Measurements from ENCODE around the gene ABCA6. TPM values are rescaled to one million over a fixed set of nuclear protein-coding genes. Genes with fewer than 3 reads are reported as not detected.

The ABCA6 gene
- total and polyA plus RNA-seq, 10 of the 15 experiments (the other 5 are each of a cell fraction or from before 2014, with no cell fraction given), result 6.8 to 36.9 (median 12.6) TPM

- H2AFZ ChIP-seq (ENCODE audit: control insufficient read depth, low read depth, low read length), result no peak overlapping the region
- ATAC-seq, result no peak
- BruUV-seq (replicated peaks), result no TSS peak
- no peaks in the 10 kb centered on the region for H3K27me3 ChIP-seq (replicated peaks in 1 of 2; ENCODE audit: control insufficient read depth in 2 of 2, insufficient read depth in 2 of 2, low read length in 1 of 2)
- H3K79me2 ChIP-seq (ENCODE audit: control insufficient read depth, insufficient read depth, low read length), result no peaks in the 10 kb centered on the region
- no peak overlapping the region for H3K4me2 ChIP-seq (ENCODE audit: control insufficient read depth, insufficient read depth)
- 0 out of 4 replicates have a peak, but pooled peaks cover 0 to 3% of the 10 kb centered on the region in 2 experiments for H3K36me3 ChIP-seq (ENCODE audit: control insufficient read depth in 2 of 2, insufficient read depth in 2 of 2, low read length in 1 of 2)
- no peak for DNase-seq (ENCODE audit: low read depth, low spot score)
- RAD21 ChIA-PET (ENCODE audit: unreplicated experiment), result no interaction called here
- SMC1A ChIA-PET (ENCODE audit: uncharacterized antibody, unreplicated experiment), result interaction anchor here (1.4 kb wide), 1 partner anchor 11 kb away, joined by 4 read pairs; no protein-coding TSS in a partner anchor
- TF ChIP-seq BCL3 (IDR thresholded peaks at IDR 0.05; ENCODE audit: borderline replicate concordance, insufficient read depth, low read depth, low read length, poor library complexity, severe bottlenecking) (no peak), PRDM15 (CRISPR knock-in tag; IDR thresholded peaks at IDR 0.05) (no peak), KDM1A (IDR thresholded peaks at IDR 0.05; ENCODE audit: borderline replicate concordance) (no peak), SUZ12 (IDR thresholded peaks at IDR 0.05; ENCODE audit: unreplicated experiment) (no peak)
- no peaks in the 10 kb centered on the region for H3K4me1 ChIP-seq (ENCODE audit: control insufficient read depth, insufficient read depth, low read length)
- WGBS (ENCODE audit: insufficient coverage, insufficient replicate concordance, low lambda C conversion rate, missing lambda C conversion rate), result 82% methylated on average over 4 of the region's 4 CpGs
- H4K20me1 ChIP-seq (ENCODE audit: control insufficient read depth, insufficient read depth), result no peaks in the 10 kb centered on the region
- CTCF ChIA-PET, result interaction anchor here (0.8 to 1.6 kb wide), 4 partner anchors 10 to 145 kb away, joined by 3 to 4 read pairs (median 3); no protein-coding TSS in a partner anchor
- intact Hi-C loops (cut with micrococcal nuclease; ENCODE audit: unreplicated experiment), result no loop called here
- H3K9me3 ChIP-seq (replicated peaks; ENCODE audit: control insufficient read depth, insufficient read depth, low read length), result no peaks in the 10 kb centered on the region; the same call in 2 of the 3 replicates
- POLR2A ChIA-PET, result no interaction called here
- H3K4me3 ChIP-seq, result no peak overlapping the region
- FAIRE-seq, result no peak
- no peak overlapping the region for H3K9ac ChIP-seq (ENCODE audit: control insufficient read depth, insufficient read depth, low read length)
- in situ Hi-C loops (cut with MboI), result no loop called here
- no peak overlapping the region for H3K27ac ChIP-seq (ENCODE audit: control insufficient read depth, insufficient read depth)
These were observed 51.3 kb downstream of the ABCA6 start for GRCh38 chr17:69090365-69090764.
